MM.1S (cell line): ENCODE measurements around the gene DBF4B.

ENCODE experiments used
- DNase-seq: peaks from one replicate; pipeline ENCODE4 v3.0.0-alpha.2; 2015
- H2AFZ ChIP-seq: fragments of 300-600 bp; sonication (generic); 2 replicates; pipeline ENCODE4 v1.6.0; 2016; ENCODE audit warnings: antibody characterized with exemption, low read length
- H3F3A ChIP-seq: fragments of 300-600 bp; sonication (generic); 2 replicates; pipeline ENCODE4 v1.6.1; 2016; ENCODE audit warnings: mild to moderate bottlenecking, antibody characterized with exemption, low read length, moderate library complexity, mixed read lengths; ENCODE audit not compliant: insufficient read depth
- H3K27ac ChIP-seq: fragments of 300-600 bp; sonication (generic); 2 replicates; pipeline ENCODE4 v1.5.1; 2016; ENCODE audit warnings: mild to moderate bottlenecking, low read length
- H3K27me3 ChIP-seq: fragments of 300-600 bp; sonication (generic); replicated peaks from 2 replicates; pipeline ENCODE4 v1.6.0; 2016; ENCODE audit warnings: low read length; ENCODE audit not compliant: insufficient read depth
- H3K36me3 ChIP-seq: fragments of 300-600 bp; sonication (generic); replicated peaks from 2 replicates; pipeline ENCODE4 v1.6.1; 2016; ENCODE audit warnings: mild to moderate bottlenecking, low read length, mixed read lengths; ENCODE audit not compliant: insufficient read depth
- H3K4me1 ChIP-seq: fragments of 300-600 bp; sonication (generic); 2 replicates; pipeline ENCODE4 v1.6.1; 2016; ENCODE audit warnings: low read length, mixed read lengths
- H3K4me2 ChIP-seq: fragments of 300-600 bp; sonication (generic); 2 replicates; pipeline ENCODE4 v1.6.0; 2016; ENCODE audit warnings: low read depth, low read length
- H3K4me3 ChIP-seq: fragments of 300-600 bp; sonication (generic); 2 replicates; pipeline ENCODE4 v1.5.1; 2016; ENCODE audit warnings: low read length, mixed read lengths
- H3K79me2 ChIP-seq: fragments of 300-600 bp; sonication (generic); 2 replicates; pipeline ENCODE4 v1.6.1; 2016; ENCODE audit warnings: mixed run types, low read length, mixed read lengths
- H3K9ac ChIP-seq: fragments of 300-600 bp; sonication (generic); 2 replicates; pipeline ENCODE4 v1.6.1; 2016; ENCODE audit warnings: low read length, mixed read lengths
- H3K9me2 ChIP-seq: fragments of 300-600 bp; sonication (generic); replicated peaks from 2 replicates; pipeline ENCODE4 v1.6.1; 2016; ENCODE audit warnings: mild to moderate bottlenecking, low read length, mixed read lengths; ENCODE audit not compliant: insufficient read depth
- H3K9me3 ChIP-seq: fragments of 300-600 bp; sonication (generic); replicated peaks from 2 replicates; pipeline ENCODE4 v1.6.1; 2016; ENCODE audit warnings: mild to moderate bottlenecking, low read length, mixed read lengths; ENCODE audit not compliant: insufficient read depth
- H4K20me1 ChIP-seq: fragments of 300-600 bp; sonication (generic); 2 replicates; pipeline ENCODE4 v1.6.1; 2016; ENCODE audit warnings: mild to moderate bottlenecking, low read length, moderate library complexity, mixed read lengths; ENCODE audit not compliant: insufficient read depth
- CTCF ChIP-seq: fragments of 300-600 bp; sonication (generic); IDR thresholded peaks from 2 replicates; pipeline ENCODE4 v1.5.1; 2016; ENCODE audit warnings: antibody characterized with exemption, low read length, mixed read lengths
- EZH2 ChIP-seq: fragments of 300-600 bp; sonication (generic); optimal IDR thresholded peaks from 2 replicates; pipeline ENCODE3; 2017; ENCODE audit warnings: low read depth, mild to moderate bottlenecking, antibody characterized with exemption, low read length, mixed read lengths
- EZH2phosphoT487 ChIP-seq: fragments of 300-600 bp; sonication (generic); IDR thresholded peaks from 2 replicates; pipeline ENCODE4 v1.6.1; 2018; ENCODE audit warnings: antibody characterized with exemption, low read length

DBF4B gene

GRCh38 chr17:44749076-44749979 is 40.9 kb downstream of the DBF4B start:
- Histone ChIP-seq H3K27ac (no peak overlapping the region), H3K4me1 (no peaks in the 10 kb centered on the region), H4K20me1 (no peaks in the 10 kb centered on the region), H3K9ac (no peak overlapping the region), H3K9me3 (no peaks in the 10 kb centered on the region), H3K79me2 (no peaks in the 10 kb centered on the region), H3F3A (no peaks in the 10 kb centered on the region), H3K4me3 (no peak overlapping the region), H3K9me2 (no peaks in the 10 kb centered on the region), H3K4me2 (no peak overlapping the region), H2AFZ (no peak overlapping the region), H3K27me3 (no peaks in the 10 kb centered on the region), H3K36me3 (no peaks in the 10 kb centered on the region)
- TF ChIP-seq CTCF (no peak), EZH2 (no peak), EZH2phosphoT487 (no peak)
- DNase-seq: no peak

- no peaks in the 10 kb centered on the region for H3F3A ChIP-seq
Observed at GRCh38 chr17:44749980-44750318, 41.5 kb downstream of the DBF4B start.

GRCh38 chr17:44751331-44751730 is 42.9 kb downstream of the DBF4B start:
- Histone ChIP-seq H3K4me1 (no peaks in the 10 kb centered on the region), H3K79me2 (no peaks in the 10 kb centered on the region), H4K20me1 (no peaks in the 10 kb centered on the region), H3K9ac (no peak overlapping the region), H3K9me2 (no peaks in the 10 kb centered on the region), H2AFZ (no peak overlapping the region), H3K4me2 (no peak overlapping the region), H3K27me3 (no peaks in the 10 kb centered on the region), H3F3A (no peaks in the 10 kb centered on the region), H3K27ac (no peak overlapping the region), H3K9me3 (no peaks in the 10 kb centered on the region), H3K4me3 (no peak overlapping the region), H3K36me3 (no peaks in the 10 kb centered on the region)
- no peak for TF ChIP-seq EZH2
- no peak for TF ChIP-seq EZH2phosphoT487
- TF ChIP-seq CTCF: no peak
- no peak for DNase-seq

More at GRCh38 chr17:44749980-44750318, 41.5 kb downstream of the DBF4B start:
- Histone ChIP-seq H3K27ac (no peak overlapping the region), H4K20me1 (no peaks in the 10 kb centered on the region), H3K9me2 (no peaks in the 10 kb centered on the region), H3K36me3 (no peaks in the 10 kb centered on the region), H3K4me2 (no peak overlapping the region), H3K4me1 (no peaks in the 10 kb centered on the region), H3K27me3 (no peaks in the 10 kb centered on the region), H3K4me3 (no peak overlapping the region), H3K9ac (no peak overlapping the region), H3K9me3 (no peaks in the 10 kb centered on the region), H3K79me2 (no peaks in the 10 kb centered on the region), H2AFZ (no peak overlapping the region)
- no peak for DNase-seq
- TF ChIP-seq EZH2phosphoT487 (no peak), CTCF (no peak), EZH2 (no peak)
